Activated naive CD8-positive, alpha-beta T cell (primary cell): ENCODE measurements around the gene GAL3ST3.
A peak's percentile ranks its signal among the peaks of the same experiment; 100 is the strongest.
"Not testable (repeated sequence)": the region's sequence is repeated elsewhere in the genome, so short reads cannot be mapped to it uniquely, and the experiment has no call there.

ENCODE experiments used
- H3K27ac Mint-ChIP-seq: one replicate; pipeline ENCODE4 v1.8.0; 2021; ENCODE audit warnings: mixed read lengths
- H3K27me3 Mint-ChIP-seq: one replicate; pipeline ENCODE4 v1.8.0; 2021; ENCODE audit warnings: mixed read lengths
- H3K36me3 Mint-ChIP-seq: one replicate; pipeline ENCODE4 v1.8.0; 2021; ENCODE audit warnings: mixed read lengths
- H3K4me1 Mint-ChIP-seq: one replicate; pipeline ENCODE4 v1.8.0; 2021; ENCODE audit warnings: low read depth, mixed read lengths
- H3K4me3 Mint-ChIP-seq: one replicate; pipeline ENCODE4 v1.8.0; 2021; ENCODE audit warnings: mild to moderate bottlenecking, mixed read lengths
- H3K9me3 Mint-ChIP-seq: one replicate; pipeline ENCODE4 v1.8.0; 2021; ENCODE audit warnings: low read depth, mixed read lengths

Gene GAL3ST3

GRCh38 chr11:66042227-66042995 lies 6.5 kb downstream of the GAL3ST3 start:
- H3K36me3 Mint-ChIP-seq = no peaks in the 10 kb centered on the region
- H3K4me1 Mint-ChIP-seq = peaks cover 11% of the 10 kb centered on the region
- no peak overlapping the region for H3K27ac Mint-ChIP-seq
- H3K4me3 Mint-ChIP-seq = no peak overlapping the region
- H3K27me3 Mint-ChIP-seq = no peaks in the 10 kb centered on the region
- no peaks in the 10 kb centered on the region for H3K9me3 Mint-ChIP-seq

DNA sequence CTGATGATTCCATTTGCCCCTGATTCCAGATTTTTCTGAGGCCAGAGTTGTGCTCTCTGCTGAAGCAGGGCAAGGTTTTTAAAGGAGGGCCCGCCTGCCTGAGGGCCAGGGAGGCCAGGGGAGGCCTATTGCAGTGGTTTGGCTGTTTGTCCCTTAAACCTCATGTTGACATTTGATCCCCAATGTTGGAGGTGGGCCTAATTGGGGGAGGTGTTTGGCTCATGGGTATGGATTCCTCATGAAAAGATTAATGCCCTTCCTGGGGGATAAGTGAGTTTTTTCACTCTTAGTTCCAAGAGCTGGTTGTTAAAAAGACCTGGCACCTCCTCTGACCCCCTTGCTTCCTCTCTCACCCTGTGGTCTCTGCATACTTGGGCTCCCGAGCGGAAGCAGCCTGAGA lies 9.2 kb downstream of the GAL3ST3 start:
- peaks cover 3% of the 10 kb centered on the region for H3K4me1 Mint-ChIP-seq
- no peak overlapping the region for H3K4me3 Mint-ChIP-seq
- H3K36me3 Mint-ChIP-seq = no peaks in the 10 kb centered on the region
- H3K9me3 Mint-ChIP-seq = no peaks in the 10 kb centered on the region
- H3K27me3 Mint-ChIP-seq = peaks cover 2% of the 10 kb centered on the region
- no peak overlapping the region for H3K27ac Mint-ChIP-seq

GRCh38 chr11:66037327-66037726 lies 11.6 kb downstream of the GAL3ST3 start:
- Mint-ChIP-seq H3K9me3 (no peaks in the 10 kb centered on the region), H3K27ac (no peak overlapping the region), H3K27me3 (peaks cover 2% of the 10 kb centered on the region), H3K36me3 (no peaks in the 10 kb centered on the region), H3K4me1 (no peaks in the 10 kb centered on the region), H3K4me3 (no peak overlapping the region)

GRCh38 chr11:66036334-66036710 lies 12.6 kb downstream of the GAL3ST3 start:
- Mint-ChIP-seq H3K9me3 (no peaks in the 10 kb centered on the region), H3K4me3 (no peak overlapping the region), H3K4me1 (no peaks in the 10 kb centered on the region), H3K36me3 (no peaks in the 10 kb centered on the region), H3K27ac (no peak overlapping the region), H3K27me3 (peaks cover 2% of the 10 kb centered on the region)

GRCh38 chr11:66035653-66036333 lies 13.2 kb downstream of the GAL3ST3 start:
- Mint-ChIP-seq H3K36me3 (no peaks in the 10 kb centered on the region), H3K9me3 (no peaks in the 10 kb centered on the region), H3K27ac (no peak overlapping the region), H3K4me1 (no peaks in the 10 kb centered on the region), H3K4me3 (no peak overlapping the region), H3K27me3 (peaks cover 2% of the 10 kb centered on the region)

- no peaks in the 10 kb centered on the region for H3K9me3 Mint-ChIP-seq
- H3K4me3 Mint-ChIP-seq = no peak overlapping the region
- peaks cover 2% of the 10 kb centered on the region for H3K27me3 Mint-ChIP-seq
- no peak overlapping the region for H3K27ac Mint-ChIP-seq
- H3K4me1 Mint-ChIP-seq = no peaks in the 10 kb centered on the region
- H3K36me3 Mint-ChIP-seq = no peaks in the 10 kb centered on the region
Measured at GRCh38 chr11:66032957-66033735, 15.8 kb downstream of the GAL3ST3 start.

DNA sequence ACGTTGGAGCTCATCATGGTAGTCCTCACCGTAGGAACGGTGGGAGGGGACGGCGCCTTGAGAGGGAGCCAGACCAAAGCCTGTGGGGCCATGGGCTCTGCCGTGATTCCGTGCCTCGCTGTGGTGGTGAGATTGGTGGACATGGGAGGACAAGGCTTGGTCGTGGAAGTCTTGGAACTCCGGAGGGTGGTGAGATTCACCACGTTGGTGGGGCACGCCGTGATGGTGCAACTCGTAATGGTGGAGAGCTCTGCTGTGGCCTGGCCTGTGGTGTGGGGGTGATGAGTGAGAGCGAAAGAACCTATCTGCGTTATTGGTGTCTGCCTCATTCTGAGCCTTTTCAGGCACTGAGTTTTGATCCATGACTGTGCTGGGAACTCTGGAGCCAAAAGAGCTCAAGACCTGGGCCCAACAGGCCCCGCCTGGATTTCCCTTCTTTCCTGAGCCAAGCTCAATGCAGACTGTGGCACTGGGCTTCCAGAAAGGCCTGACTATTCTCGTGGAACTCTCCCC lies 22.9 kb downstream of the GAL3ST3 start, which contains the start of gene CATSPER1:
TSS of gene CATSPER1 (minus strand) at position 463 of the 513 bp plus-strand sequence. CDS start at position 363, 100 bp downstream.
- H3K9me3 Mint-ChIP-seq = no peaks in the 10 kb centered on the region

DNA sequence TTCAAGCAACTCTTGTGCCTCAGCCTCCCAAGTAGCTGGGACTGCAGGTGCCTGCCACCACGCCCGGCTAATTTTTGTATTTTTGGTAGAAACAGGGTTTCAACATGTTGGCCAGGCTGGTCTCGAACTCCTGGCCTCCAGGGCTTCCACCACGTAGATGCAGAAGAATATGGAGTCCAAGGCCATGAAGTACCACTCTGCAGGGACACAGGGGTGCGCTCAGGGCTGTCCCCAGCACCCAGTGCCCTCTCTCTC lies 25.8 kb downstream of the GAL3ST3 start:
- H3K27me3 Mint-ChIP-seq, H3K4me3 Mint-ChIP-seq, H3K36me3 Mint-ChIP-seq, H3K27ac Mint-ChIP-seq, H3K4me1 Mint-ChIP-seq, H3K9me3 Mint-ChIP-seq: not testable (repeated sequence)

More for the DNA sequence above, 22.9 kb downstream of the GAL3ST3 start, which contains the start of gene CATSPER1:
- H3K4me1 Mint-ChIP-seq = peaks cover 6% of the 10 kb centered on the region
- H3K36me3 Mint-ChIP-seq = no peaks in the 10 kb centered on the region
- no peaks in the 10 kb centered on the region for H3K27me3 Mint-ChIP-seq
- H3K4me3 Mint-ChIP-seq = no peak within 1 kb of the TSS
- H3K27ac Mint-ChIP-seq = no peak within 1 kb of the TSS

GRCh38 chr11:66022401-66023185 lies 26.4 kb downstream of the GAL3ST3 start:
- peaks cover 10% of the 10 kb centered on the region for H3K4me1 Mint-ChIP-seq
- H3K9me3 Mint-ChIP-seq = no peaks in the 10 kb centered on the region
- peak overlapping the region; percentile 44 for H3K4me3 Mint-ChIP-seq
- no peaks in the 10 kb centered on the region for H3K27me3 Mint-ChIP-seq
- no peaks in the 10 kb centered on the region for H3K36me3 Mint-ChIP-seq
- peak overlapping the region; percentile 50 for H3K27ac Mint-ChIP-seq

DNA sequence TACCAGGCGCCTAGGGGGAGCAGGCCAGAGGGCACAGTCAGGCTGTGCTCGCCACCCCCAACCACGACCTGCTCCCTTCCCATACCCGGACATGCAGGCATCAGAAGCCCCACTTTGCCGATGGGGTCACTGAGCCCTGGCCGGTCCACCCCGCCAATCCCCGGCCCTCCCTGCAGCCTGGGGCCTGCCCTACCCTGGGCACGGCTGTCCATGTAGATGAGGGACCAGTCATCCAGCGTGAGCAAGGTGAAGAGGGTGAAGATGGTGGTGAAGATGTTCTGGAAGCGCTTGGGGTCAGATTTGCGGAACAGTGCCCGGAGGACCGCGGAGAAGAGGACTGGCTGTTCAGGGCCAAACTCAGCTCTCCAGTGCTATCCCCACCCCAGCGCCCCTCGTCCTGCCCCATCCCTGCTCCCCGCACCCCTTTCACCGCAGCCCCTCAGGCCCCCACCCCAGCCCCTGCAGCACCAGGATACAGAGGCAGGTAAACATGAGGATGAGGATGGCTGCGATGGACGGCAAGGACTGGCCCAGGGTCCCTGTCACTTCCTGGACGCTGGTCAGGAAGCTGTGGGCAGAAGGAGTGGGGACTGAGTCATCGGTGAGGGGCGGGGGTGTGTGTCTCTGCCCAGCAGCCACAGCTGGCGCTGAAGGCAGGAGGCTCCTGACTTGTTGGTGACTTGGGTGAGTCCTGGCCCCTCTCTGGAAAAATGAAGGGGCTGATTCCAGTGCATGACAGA lies 28.2 kb downstream of the GAL3ST3 start:
- Mint-ChIP-seq H3K9me3 (no peaks in the 10 kb centered on the region), H3K27ac (no peak overlapping the region), H3K27me3 (no peaks in the 10 kb centered on the region), H3K4me3 (no peak overlapping the region), H3K4me1 (peaks cover 14% of the 10 kb centered on the region), H3K36me3 (no peaks in the 10 kb centered on the region)

DNA sequence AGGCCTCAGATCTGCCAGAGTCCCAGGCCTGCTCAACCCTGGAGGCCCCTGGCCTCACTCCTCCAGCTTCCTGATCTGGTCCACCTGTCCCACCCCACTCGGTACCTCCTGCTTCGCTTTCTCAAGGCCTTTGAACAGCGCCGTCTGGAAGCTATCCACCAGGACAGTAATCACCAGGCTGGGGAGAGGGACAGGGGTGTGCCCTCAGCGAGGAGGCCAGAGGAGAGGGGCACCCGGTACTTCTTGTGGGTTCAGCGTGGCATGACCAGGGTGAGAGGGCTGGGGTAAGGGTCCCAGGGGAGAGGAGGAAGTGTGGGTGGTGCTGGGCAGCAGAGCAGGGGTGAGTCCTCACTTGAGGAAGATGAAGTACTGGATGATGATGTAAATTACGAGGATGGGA lies 28.7 kb downstream of the GAL3ST3 start:
- Mint-ChIP-seq H3K27ac (no peak overlapping the region), H3K27me3 (no peaks in the 10 kb centered on the region), H3K4me3 (no peak overlapping the region), H3K36me3 (no peaks in the 10 kb centered on the region), H3K4me1 (peaks cover 14% of the 10 kb centered on the region), H3K9me3 (no peaks in the 10 kb centered on the region)

DNA sequence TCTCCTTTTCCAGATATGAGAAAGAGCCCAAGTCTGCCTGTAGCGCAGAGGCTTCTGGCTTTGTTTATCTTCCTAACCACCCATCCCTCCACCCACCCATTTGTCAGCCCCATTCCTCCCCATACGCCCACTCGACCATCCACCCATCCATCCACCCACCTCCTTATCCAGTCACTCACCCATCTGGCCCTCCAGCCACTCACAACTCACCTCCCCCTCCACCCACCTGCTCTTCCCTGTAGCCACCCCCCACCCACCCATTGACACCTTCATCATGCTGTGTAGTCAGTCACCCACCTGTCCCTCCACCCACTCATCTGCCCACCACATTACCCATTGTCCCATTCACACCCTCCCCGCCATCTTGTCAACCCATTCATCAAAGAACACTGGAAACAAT lies 31.6 kb downstream of the GAL3ST3 start:
- Mint-ChIP-seq H3K27ac (no peak overlapping the region), H3K9me3 (no peaks in the 10 kb centered on the region), H3K36me3 (no peaks in the 10 kb centered on the region), H3K4me3 (no peak overlapping the region), H3K4me1 (peaks cover 10% of the 10 kb centered on the region), H3K27me3 (peaks cover 2% of the 10 kb centered on the region)

- H3K4me1 Mint-ChIP-seq = peaks cover 10% of the 10 kb centered on the region
- H3K9me3 Mint-ChIP-seq = no peaks in the 10 kb centered on the region
- H3K27me3 Mint-ChIP-seq = peaks cover 2% of the 10 kb centered on the region
- no peaks in the 10 kb centered on the region for H3K36me3 Mint-ChIP-seq
- no peak overlapping the region for H3K27ac Mint-ChIP-seq
- H3K4me3 Mint-ChIP-seq = no peak overlapping the region
Measured at GRCh38 chr11:66016793-66017177, 32.2 kb downstream of the GAL3ST3 start.
